ENCODE measurements around the gene TNFRSF4. TPM values are rescaled to one million over a fixed set of nuclear protein-coding genes. Genes with fewer than 3 reads are reported as not detected.

Gene TNFRSF4
- total and polyA plus RNA-seq, 2 of the 13 experiments (the other 11 are each of a cell fraction or from before 2014, with no cell fraction given) = not detected

- TF ChIP-seq LCORL (IDR thresholded peaks at IDR 0.05) (no peak), LCORL (CRISPR knock-in tag; IDR thresholded peaks at IDR 0.05) (no peak), GZF1 (CRISPR knock-in tag; IDR thresholded peaks at IDR 0.05) (no peak), HMGXB4 (CRISPR knock-in tag; IDR thresholded peaks at IDR 0.05; ENCODE audit: borderline replicate concordance in 1 of 2, low read depth in 1 of 2) (no peak), ZNF264 (CRISPR knock-in tag; IDR thresholded peaks at IDR 0.05) (no peak), RFX5 (IDR thresholded peaks at IDR 0.05; ENCODE audit: low read depth, low read length) (no peak), ZNF432 (CRISPR knock-in tag; IDR thresholded peaks at IDR 0.05; ENCODE audit: borderline replicate concordance) (no peak), ZNF550 (CRISPR knock-in tag; IDR thresholded peaks at IDR 0.05; ENCODE audit: borderline replicate concordance) (no peak), NFKBIZ (CRISPR knock-in tag; IDR thresholded peaks at IDR 0.05) (no peak), NKX3-1 (CRISPR knock-in tag; IDR thresholded peaks at IDR 0.05) (no peak), ZNF691 (CRISPR knock-in tag; IDR thresholded peaks at IDR 0.05; ENCODE audit: borderline replicate concordance, low read depth) (no peak), LRRFIP1 (CRISPR knock-in tag; conservative IDR thresholded peaks at IDR 0.05) (no peak), JDP2 (CRISPR knock-in tag; IDR thresholded peaks at IDR 0.05; ENCODE audit: borderline replicate concordance) (no peak), TSC22D2 (CRISPR knock-in tag; IDR thresholded peaks at IDR 0.05; ENCODE audit: borderline replicate concordance) (no peak), KMT2A (CRISPR knock-in tag; IDR thresholded peaks at IDR 0.05) (no peak), RFXANK (CRISPR knock-in tag; IDR thresholded peaks at IDR 0.05) (no peak), MAFK (conservative IDR thresholded peaks at IDR 0.05 in 1 of 2, IDR thresholded peaks at IDR 0.05 in 1 of 2; ENCODE audit: low read length in 2 of 2) (no peak), KLF9 (CRISPR knock-in tag; IDR thresholded peaks at IDR 0.05; ENCODE audit: low read depth) (no peak), ZNF367 (CRISPR knock-in tag; IDR thresholded peaks at IDR 0.05; ENCODE audit: borderline replicate concordance) (no peak), DNMT1 (CRISPR knock-in tag; IDR thresholded peaks at IDR 0.05) (no peak), SNAPC2 (CRISPR knock-in tag; IDR thresholded peaks at IDR 0.05) (no peak), ETS1 (CRISPR knock-in tag; IDR thresholded peaks at IDR 0.05) (no peak)
Measured at GRCh38 chr1:1232796-1233566, 19.0 kb upstream of the TNFRSF4 start (continued).
